MCF 10A (cell line): ENCODE results near the gene DXO. TPM values are rescaled to one million over a fixed set of nuclear protein-coding genes. Genes with fewer than 3 reads are reported as not detected.

Source experiments
- BruUV-seq: library from RNA; stranded (reverse); fragments of 400-500 nt; replicated peaks from 2 replicates; lab custom pipeline; 2021; lab: Mats Ljungman, UMichigan
- CTCF ChIA-PET: fragments of 300-600 bp; sonication (Branson Sonifier 250); formaldehyde crosslinking; extraction: SDS; loops from one replicate; lab custom pipeline; 2021; ENCODE audit warnings: antibody characterized with exemption, inconsistent platforms; lab: Yijun Ruan, JAX
- POLR2A ChIA-PET: fragments of 300-600, 350-650 bp; sonication (Branson Sonifier 250); formaldehyde crosslinking; extraction: SDS; loops from one replicate; lab custom pipeline; 2020; ENCODE audit warnings: antibody characterized with exemption, inconsistent platforms; lab: Yijun Ruan, JAX
- DNase-seq: peaks from one replicate; pipeline ENCODE4 v3.0.0-alpha.2; 2018; ENCODE audit not compliant: unreplicated experiment
- H3K27ac Mint-ChIP-seq: one replicate; pipeline ENCODE4 v1.8.0; 2022; ENCODE audit warnings: mild to moderate bottlenecking, low read depth, mixed read lengths; ENCODE audit not compliant: unreplicated experiment
- H3K27me3 Mint-ChIP-seq: one replicate; pipeline ENCODE4 v1.8.0; 2022; ENCODE audit warnings: mixed read lengths; ENCODE audit not compliant: insufficient read depth, unreplicated experiment
- H3K36me3 Mint-ChIP-seq: one replicate; pipeline ENCODE4 v1.8.0; 2022; ENCODE audit warnings: mild to moderate bottlenecking, moderate library complexity, mixed read lengths; ENCODE audit not compliant: insufficient read depth, unreplicated experiment
- H3K4me1 Mint-ChIP-seq: one replicate; pipeline ENCODE4 v1.8.0; 2022; ENCODE audit warnings: mixed read lengths; ENCODE audit not compliant: insufficient read depth, unreplicated experiment
- H3K4me3 Mint-ChIP-seq: one replicate; pipeline ENCODE4 v1.8.0; 2022; ENCODE audit warnings: mild to moderate bottlenecking, moderate library complexity, mixed read lengths; ENCODE audit not compliant: unreplicated experiment
- H3K9me3 Mint-ChIP-seq: one replicate; pipeline ENCODE4 v1.8.0; 2022; ENCODE audit warnings: mixed read lengths; ENCODE audit not compliant: unreplicated experiment
- CTCF ChIP-seq: fragments of 200-600 bp; IDR thresholded peaks from one replicate; pipeline ENCODE4 v1.8.0; 2022; ENCODE audit warnings: antibody characterized with exemption, mild to moderate bottlenecking; ENCODE audit not compliant: unreplicated experiment
- intact Hi-C: fragments of 100-400 bp; cut with micrococcal nuclease; formaldehyde crosslinking; loops from 2 replicates; pipeline ENCODE4 v1.14.1; 2022
- total RNA-seq: library from RNA; stranded (reverse); gene quantifications from 2 replicates; pipeline ENCODE4 v1.2.3, GENCODE V29; 2022

Gene DXO
- total RNA-seq, 1 experiment from 2014 or later = 41.4 TPM

GRCh38 chr6:31971279-31971992, 502 bp downstream of the DXO start:
- no peak for DNase-seq
- Mint-ChIP-seq H3K36me3 (peaks cover 75% of the 10 kb centered on the region), H3K4me3 (peak overlapping the region; percentile 80), H3K27ac (peak overlapping the region; percentile 100), H3K27me3 (no peaks in the 10 kb centered on the region), H3K9me3 (no peaks in the 10 kb centered on the region), H3K4me1 (peaks cover 21% of the 10 kb centered on the region)
- TSS peak; percentile 78 for BruUV-seq
- no peak for TF ChIP-seq CTCF
- ChIA-PET POLR2A (interaction anchor here (0.5 to 6.9 kb wide), 38 partner anchors 9 to 1328 kb away, joined by 3 to 109 read pairs (median 5); partner anchors contain the start of genes AGPAT1, ATF6B, BAG6 and C6orf47), CTCF (interaction anchor here (0.6 to 1.5 kb wide), 4 partner anchors 19 to 779 kb away, joined by 3 to 5 read pairs (median 4); no protein-coding TSS in a partner anchor)
- intact Hi-C loops = loop anchor here (1.0 to 10.0 kb wide), 2 partner anchors 12 to 183 kb away; partner anchors contain the start of genes PPT2, PRRT1 and SKIC2

- BruUV-seq = no TSS peak
- CTCF ChIA-PET = interaction anchor here (0.6 to 1.5 kb wide), 5 partner anchors 9 to 1604 kb away, joined by 3 to 4 read pairs (median 3); no protein-coding TSS in a partner anchor
- Mint-ChIP-seq H3K4me1 (peaks cover 21% of the 10 kb centered on the region), H3K4me3 (peak overlapping the region; percentile 80), H3K27me3 (no peaks in the 10 kb centered on the region), H3K9me3 (no peaks in the 10 kb centered on the region), H3K36me3 (peaks cover 81% of the 10 kb centered on the region), H3K27ac (peak overlapping the region; percentile 100)
- POLR2A ChIA-PET = interaction anchor here (0.6 to 6.9 kb wide), 21 partner anchors 9 to 429 kb away, joined by 3 to 109 read pairs (median 5); partner anchors contain the start of genes AGPAT1, ATF6B, C6orf47 and CFB
- TF ChIP-seq CTCF = no peak
- DNase-seq = peak; percentile 23
- intact Hi-C loops = loop anchor here (1.0 to 10.0 kb wide), 2 partner anchors 11 to 184 kb away; partner anchors contain the start of genes PPT2, PRRT1 and SKIC2
These were observed 1.2 kb downstream of the DXO start for GRCh38 chr6:31970604-31971271.

GRCh38 chr6:31969712-31970603, 2.0 kb downstream of the DXO start:
- Mint-ChIP-seq H3K27me3 (no peaks in the 10 kb centered on the region), H3K27ac (peak overlapping the region; percentile 100), H3K9me3 (no peaks in the 10 kb centered on the region), H3K4me1 (peaks cover 21% of the 10 kb centered on the region), H3K4me3 (peak overlapping the region; percentile 80), H3K36me3 (peaks cover 85% of the 10 kb centered on the region)
- intact Hi-C loops = loop anchor here (10.0 kb wide), 1 partner anchor 185 kb away; the partner anchor contains the start of genes PPT2 and PRRT1
- no TSS peak for BruUV-seq
- no peak for TF ChIP-seq CTCF
- POLR2A ChIA-PET = interaction anchor here (0.6 to 6.9 kb wide), 11 partner anchors 8 to 309 kb away, joined by 3 to 109 read pairs (median 9); partner anchors contain the start of genes ATF6B, C6orf47, CFB and EHMT2
- no peak for DNase-seq
- CTCF ChIA-PET = interaction anchor here (0.5 to 3.9 kb wide), 8 partner anchors 10 to 1604 kb away, joined by 3 to 14 read pairs (median 3); no protein-coding TSS in a partner anchor
